ENCODE results near the gene SH3PXD2B.
A peak's percentile ranks its signal among the peaks of the same experiment; 100 is the strongest.

The SH3PXD2B gene

GRCh38 chr5:172385707-172386106 lies 68.6 kb downstream of the SH3PXD2B start:
- Mint-ChIP-seq H3K27me3 (peaks cover 34% of the 10 kb centered on the region), H3K4me1 (no peaks in the 10 kb centered on the region), H3K36me3 (ENCODE audit: insufficient read depth) (no peaks in the 10 kb centered on the region), H3K4me3 (no peak overlapping the region), H3K27ac (ENCODE audit: low read depth) (no peak overlapping the region), H3K9me3 (no peaks in the 10 kb centered on the region)
- no peak for DNase-seq (ENCODE audit: low spot score in 2 of 2)
- no peak for ATAC-seq (replicated peaks; ENCODE audit: extremely low read depth, poor library complexity, severe bottlenecking)

GRCh38 chr5:172385010-172385563 lies 69.2 kb downstream of the SH3PXD2B start:
- no peak overlapping the region for H3K4me3 Mint-ChIP-seq
- DNase-seq (ENCODE audit: low spot score in 2 of 2) (no peak), ATAC-seq (replicated peaks; ENCODE audit: extremely low read depth, poor library complexity, severe bottlenecking) (no peak)
- no peaks in the 10 kb centered on the region for H3K4me1 Mint-ChIP-seq
- H3K27me3 Mint-ChIP-seq = peaks cover 34% of the 10 kb centered on the region
- H3K36me3 Mint-ChIP-seq (ENCODE audit: insufficient read depth) = no peaks in the 10 kb centered on the region
- no peak overlapping the region for H3K27ac Mint-ChIP-seq (ENCODE audit: low read depth)
- no peaks in the 10 kb centered on the region for H3K9me3 Mint-ChIP-seq

- no peak for DNase-seq (ENCODE audit: low spot score in 2 of 2)
These were observed 71.0 kb downstream of the SH3PXD2B start for GRCh38 chr5:172383191-172383802.

GRCh38 chr5:172380987-172381643 lies 73.2 kb downstream of the SH3PXD2B start:
- no peak overlapping the region for H3K27ac Mint-ChIP-seq (ENCODE audit: low read depth)
- no peak for DNase-seq (ENCODE audit: low spot score in 2 of 2)

More at GRCh38 chr5:172383191-172383802, 71.0 kb downstream of the SH3PXD2B start:
- Mint-ChIP-seq H3K27me3 (peaks cover 33% of the 10 kb centered on the region), H3K27ac (ENCODE audit: low read depth) (no peak overlapping the region), H3K36me3 (ENCODE audit: insufficient read depth) (no peaks in the 10 kb centered on the region), H3K9me3 (no peaks in the 10 kb centered on the region), H3K4me3 (no peak overlapping the region), H3K4me1 (no peaks in the 10 kb centered on the region)
- ATAC-seq (replicated peaks; ENCODE audit: extremely low read depth, poor library complexity, severe bottlenecking) = no peak

GRCh38 chr5:172380301-172380986 lies 73.9 kb downstream of the SH3PXD2B start:
- peak overlapping the region; percentile 29 for H3K27ac Mint-ChIP-seq (ENCODE audit: low read depth)
- peaks cover 45% of the 10 kb centered on the region for H3K27me3 Mint-ChIP-seq
- no peaks in the 10 kb centered on the region for H3K9me3 Mint-ChIP-seq
- H3K4me3 Mint-ChIP-seq = no peak overlapping the region
- no peaks in the 10 kb centered on the region for H3K36me3 Mint-ChIP-seq (ENCODE audit: insufficient read depth)
- DNase-seq (ENCODE audit: low spot score in 2 of 2) (no peak), ATAC-seq (replicated peaks; ENCODE audit: extremely low read depth, poor library complexity, severe bottlenecking) (no peak)
- H3K4me1 Mint-ChIP-seq = no peaks in the 10 kb centered on the region

More at GRCh38 chr5:172380987-172381643, 73.2 kb downstream of the SH3PXD2B start:
- Mint-ChIP-seq H3K4me3 (no peak overlapping the region), H3K4me1 (no peaks in the 10 kb centered on the region), H3K36me3 (ENCODE audit: insufficient read depth) (no peaks in the 10 kb centered on the region), H3K9me3 (no peaks in the 10 kb centered on the region), H3K27me3 (peaks cover 49% of the 10 kb centered on the region)
- ATAC-seq (replicated peaks; ENCODE audit: extremely low read depth, poor library complexity, severe bottlenecking) = no peak

GRCh38 chr5:172379481-172379880 lies 74.8 kb downstream of the SH3PXD2B start:
- H3K4me3 Mint-ChIP-seq = no peak overlapping the region
- DNase-seq (ENCODE audit: low spot score in 2 of 2) = no peak

GRCh38 chr5:172377856-172378255 lies 76.5 kb downstream of the SH3PXD2B start:
- ATAC-seq (replicated peaks; ENCODE audit: extremely low read depth, poor library complexity, severe bottlenecking) = no peak
- no peaks in the 10 kb centered on the region for H3K4me1 Mint-ChIP-seq
- no peak for DNase-seq (ENCODE audit: low spot score in 2 of 2)
- no peak overlapping the region for H3K27ac Mint-ChIP-seq (ENCODE audit: low read depth)
- H3K9me3 Mint-ChIP-seq = no peaks in the 10 kb centered on the region
- H3K36me3 Mint-ChIP-seq (ENCODE audit: insufficient read depth) = no peaks in the 10 kb centered on the region
- H3K4me3 Mint-ChIP-seq = no peak overlapping the region
- H3K27me3 Mint-ChIP-seq = peaks cover 56% of the 10 kb centered on the region

More at GRCh38 chr5:172379481-172379880, 74.8 kb downstream of the SH3PXD2B start:
- peak overlapping the region; percentile 29 for H3K27ac Mint-ChIP-seq (ENCODE audit: low read depth)
- peaks cover 40% of the 10 kb centered on the region for H3K27me3 Mint-ChIP-seq
- no peaks in the 10 kb centered on the region for H3K36me3 Mint-ChIP-seq (ENCODE audit: insufficient read depth)
- ATAC-seq (replicated peaks; ENCODE audit: extremely low read depth, poor library complexity, severe bottlenecking) = no peak
- no peaks in the 10 kb centered on the region for H3K4me1 Mint-ChIP-seq
- no peaks in the 10 kb centered on the region for H3K9me3 Mint-ChIP-seq

GRCh38 chr5:172377438-172377837 lies 76.9 kb downstream of the SH3PXD2B start:
- H3K9me3 Mint-ChIP-seq = no peaks in the 10 kb centered on the region
- H3K27me3 Mint-ChIP-seq = peaks cover 61% of the 10 kb centered on the region
- H3K4me3 Mint-ChIP-seq = no peak overlapping the region
- no peak for DNase-seq (ENCODE audit: low spot score in 2 of 2)
- H3K36me3 Mint-ChIP-seq (ENCODE audit: insufficient read depth) = no peaks in the 10 kb centered on the region
- no peak for ATAC-seq (replicated peaks; ENCODE audit: extremely low read depth, poor library complexity, severe bottlenecking)
- no peak overlapping the region for H3K27ac Mint-ChIP-seq (ENCODE audit: low read depth)
- H3K4me1 Mint-ChIP-seq = no peaks in the 10 kb centered on the region

GRCh38 chr5:172374783-172375182 lies 79.5 kb downstream of the SH3PXD2B start:
- no peak for DNase-seq (ENCODE audit: low spot score in 2 of 2)
- H3K27me3 Mint-ChIP-seq = peaks cover 54% of the 10 kb centered on the region
- H3K36me3 Mint-ChIP-seq (ENCODE audit: insufficient read depth) = no peaks in the 10 kb centered on the region
- no peak overlapping the region for H3K27ac Mint-ChIP-seq (ENCODE audit: low read depth)
- no peak overlapping the region for H3K4me3 Mint-ChIP-seq
- ATAC-seq (replicated peaks; ENCODE audit: extremely low read depth, poor library complexity, severe bottlenecking) = no peak
- peaks cover 11% of the 10 kb centered on the region for H3K9me3 Mint-ChIP-seq
- H3K4me1 Mint-ChIP-seq = no peaks in the 10 kb centered on the region

- no peak overlapping the region for H3K27ac Mint-ChIP-seq (ENCODE audit: low read depth)
- ATAC-seq (replicated peaks; ENCODE audit: extremely low read depth, poor library complexity, severe bottlenecking) (no peak), DNase-seq (ENCODE audit: low spot score in 2 of 2) (no peak)
- H3K4me3 Mint-ChIP-seq = no peak overlapping the region
- peaks cover 54% of the 10 kb centered on the region for H3K27me3 Mint-ChIP-seq
- peaks cover 11% of the 10 kb centered on the region for H3K9me3 Mint-ChIP-seq
- no peaks in the 10 kb centered on the region for H3K4me1 Mint-ChIP-seq
- H3K36me3 Mint-ChIP-seq (ENCODE audit: insufficient read depth) = no peaks in the 10 kb centered on the region
These were observed 80.6 kb downstream of the SH3PXD2B start for GRCh38 chr5:172373680-172374079.

- peaks cover 11% of the 10 kb centered on the region for H3K9me3 Mint-ChIP-seq
- H3K27ac Mint-ChIP-seq (ENCODE audit: low read depth) = no peak overlapping the region
- DNase-seq (ENCODE audit: low spot score in 2 of 2) = no peak
- peaks cover 43% of the 10 kb centered on the region for H3K27me3 Mint-ChIP-seq
- no peaks in the 10 kb centered on the region for H3K4me1 Mint-ChIP-seq
- no peak overlapping the region for H3K4me3 Mint-ChIP-seq
- no peak for ATAC-seq (replicated peaks; ENCODE audit: extremely low read depth, poor library complexity, severe bottlenecking)
- no peaks in the 10 kb centered on the region for H3K36me3 Mint-ChIP-seq (ENCODE audit: insufficient read depth)
These were observed 82.6 kb downstream of the SH3PXD2B start for GRCh38 chr5:172371684-172372083.

GRCh38 chr5:172370648-172371545 lies 83.4 kb downstream of the SH3PXD2B start:
- no peaks in the 10 kb centered on the region for H3K4me1 Mint-ChIP-seq
- H3K9me3 Mint-ChIP-seq = peaks cover 11% of the 10 kb centered on the region
- H3K27me3 Mint-ChIP-seq = peaks cover 36% of the 10 kb centered on the region
- DNase-seq (ENCODE audit: low spot score in 2 of 2) (no peak), ATAC-seq (replicated peaks; ENCODE audit: extremely low read depth, poor library complexity, severe bottlenecking) (no peak)
- H3K27ac Mint-ChIP-seq (ENCODE audit: low read depth) = no peak overlapping the region
- no peak overlapping the region for H3K4me3 Mint-ChIP-seq
- no peaks in the 10 kb centered on the region for H3K36me3 Mint-ChIP-seq (ENCODE audit: insufficient read depth)

Data from central memory CD8-positive, alpha-beta T cell (primary cell).